HCT116 (cell line): ENCODE results near the gene BTBD9. TPM values are rescaled to one million over a fixed set of nuclear protein-coding genes. Genes with fewer than 3 reads are reported as not detected.

ENCODE experiments used
- ATAC-seq: fragments of 200-7000 bp; cut with Tn5 transposase; 2 replicates; pipeline ENCODE4 v1.9.1; 2020; ENCODE audit warnings: mild to moderate bottlenecking, moderate library complexity
- BruUV-seq: library from RNA; stranded (reverse); fragments of 400-500 nt; replicated peaks from 2 replicates; lab custom pipeline; 2021; lab: Mats Ljungman, UMichigan
- CTCF ChIA-PET: fragments of 300-600 bp; sonication (Branson Sonifier 250); formaldehyde crosslinking; loops from one replicate; lab custom pipeline; 2021; ENCODE audit warnings: antibody characterized with exemption; lab: Charles Lee
- POLR2A ChIA-PET: fragments of 300-600, 350-600 bp; sonication (Branson Sonifier 250); formaldehyde crosslinking; loops from one replicate; lab custom pipeline; 2021; ENCODE audit warnings: antibody characterized with exemption; lab: Charles Lee
- RAD21 ChIA-PET, 2 experiments: fragments of 300-600 bp; sonication (Branson Sonifier 250); formaldehyde crosslinking; loops; one replicate each; lab custom pipeline; 2023; ENCODE audit warnings: low total read pairs in 2 of 2; ENCODE audit not compliant: uncharacterized antibody in 2 of 2, unreplicated experiment in 2 of 2, low non-redundant PET in 1 of 2; lab: Charles Lee
- DNase-seq: peaks from one replicate; pipeline ENCODE4 v3.0.0-alpha.2; 2010; ENCODE audit warnings: low read depth, low spot score
- H2AFZ ChIP-seq: fragments of 200-600 bp; shearing (Covaris generic), sonication (generic); 2 replicates; pipeline ENCODE4 v1.6.1; 2017; ENCODE audit warnings: low read depth, mixed run types, mixed read lengths, antibody characterized with exemption, low read length; ENCODE audit not compliant: poor library complexity, severe bottlenecking
- H3K27ac ChIP-seq: 2 replicates; pipeline ENCODE4 v1.5.1; 2012; ENCODE audit warnings: low read depth, low read length
- H3K27me3 ChIP-seq: fragments of 200-600 bp; sonication (generic); 2 replicates; pipeline ENCODE4 v1.6.1; 2016; ENCODE audit warnings: mixed run types, low read length, mixed read lengths; ENCODE audit not compliant: insufficient read depth
- H3K36me3 ChIP-seq, 2 experiments: fragments of 200-500 bp in 1 of 2; fragments of 200-600 bp in 1 of 2; sonication (Bioruptor generic) in 1 of 2; sonication (generic) in 1 of 2; 2 replicates each; pipeline versions ENCODE4 v1.5.1 to v1.6.1; 2014 to 2016; ENCODE audit warnings: low read length in 2 of 2, inconsistent platforms in 1 of 2, mixed read lengths in 1 of 2, mixed run types in 1 of 2; ENCODE audit not compliant: insufficient read depth in 2 of 2, control insufficient read depth in 1 of 2
- H3K4me1 ChIP-seq, 2 experiments: fragments of 200-600 bp in 1 of 2; sonication (generic) in 1 of 2; 2 replicates each; pipeline versions ENCODE4 v1.5.1 to v1.6.1; 2012 to 2017; ENCODE audit warnings: low read length in 2 of 2, inconsistent platforms in 1 of 2, mild to moderate bottlenecking in 1 of 2, mixed read lengths in 1 of 2, mixed run types in 1 of 2, moderate library complexity in 1 of 2; ENCODE audit not compliant: insufficient read depth in 2 of 2, control insufficient read depth in 1 of 2
- H3K4me2 ChIP-seq: fragments of 200-600 bp; sonication (generic); 2 replicates; pipeline ENCODE4 v1.6.1; 2017; ENCODE audit warnings: mixed run types, low read length, mixed read lengths
- H3K4me3 ChIP-seq, 2 experiments: fragments of 200-600 bp in 1 of 2; sonication (generic) in 1 of 2; replicated peaks in 1 of 2; 2 replicates each; pipeline ENCODE4 v1.5.1; 2011 to 2016; ENCODE audit warnings: low read length in 2 of 2, control low read depth in 1 of 2, low read depth in 1 of 2, mild to moderate bottlenecking in 1 of 2, mixed read lengths in 1 of 2, mixed run types in 1 of 2
- H3K79me2 ChIP-seq: fragments of 200-600 bp; sonication (generic); 2 replicates; pipeline ENCODE4 v1.6.1; 2017; ENCODE audit warnings: mild to moderate bottlenecking, mixed run types, low read length, moderate library complexity, mixed read lengths; ENCODE audit not compliant: insufficient read depth
- H3K9ac ChIP-seq: fragments of 200-600 bp; sonication (generic); 2 replicates; pipeline ENCODE4 v1.6.1; 2016; ENCODE audit warnings: low read length, mixed read lengths
- H3K9me2 ChIP-seq: fragments of 200-600 bp; sonication (generic), shearing (Covaris generic); 2 replicates; pipeline ENCODE4 v1.6.1; 2017; ENCODE audit warnings: mixed run types, mild to moderate bottlenecking, moderate library complexity; ENCODE audit not compliant: insufficient read depth
- H3K9me3 ChIP-seq, 2 experiments: fragments of 200-500 bp in 1 of 2; fragments of 200-600 bp in 1 of 2; sonication (Bioruptor generic) in 1 of 2; sonication (generic) in 1 of 2; 2 replicates each; pipeline ENCODE4 v1.6.1; 2014 to 2017; ENCODE audit warnings: low read length in 2 of 2, mixed read lengths in 2 of 2, inconsistent platforms in 1 of 2, low read depth in 1 of 2, mild to moderate bottlenecking in 1 of 2, mixed run types in 1 of 2, moderate library complexity in 1 of 2; ENCODE audit not compliant: control insufficient read depth in 1 of 2, insufficient read depth in 1 of 2
- H4K20me1 ChIP-seq: fragments of 200-600 bp; sonication (generic), shearing (Covaris generic); 2 replicates; pipeline ENCODE4 v1.6.1; 2017; ENCODE audit warnings: mixed run types, mild to moderate bottlenecking, moderate library complexity; ENCODE audit not compliant: insufficient read depth
- CBX3 ChIP-seq: IDR thresholded peaks from 2 replicates; pipeline ENCODE4 v1.6.1; 2012; ENCODE audit warnings: low read depth
- CEBPB ChIP-seq: IDR thresholded peaks from 2 replicates; pipeline ENCODE4 v1.6.1; 2012; ENCODE audit warnings: low read depth
- ELF1 ChIP-seq: IDR thresholded peaks from 2 replicates; pipeline ENCODE4 v1.6.1; 2012; ENCODE audit warnings: low read depth, borderline replicate concordance
- EZH2 ChIP-seq: fragments of 200-600 bp; sonication (generic); IDR thresholded peaks from 2 replicates; pipeline ENCODE4 v1.6.1; 2017; ENCODE audit warnings: antibody characterized with exemption, mixed run types
- EZH2phosphoT487 ChIP-seq: fragments of 200-600 bp; IDR thresholded peaks from 2 replicates; pipeline ENCODE4 v1.6.1; 2018; ENCODE audit warnings: antibody characterized with exemption, borderline replicate concordance
- POLR2AphosphoS5 ChIP-seq: IDR thresholded peaks from 2 replicates; pipeline ENCODE4 v1.6.1; 2011; ENCODE audit warnings: mild to moderate bottlenecking, low read depth, low read length, moderate library complexity
- SIN3A ChIP-seq: IDR thresholded peaks from 2 replicates; pipeline ENCODE4 v1.6.1; 2012; ENCODE audit warnings: low read depth
- SP1 ChIP-seq: IDR thresholded peaks from 2 replicates; pipeline ENCODE4 v1.6.1; 2012; ENCODE audit warnings: low read depth
- SRF ChIP-seq: IDR thresholded peaks from 2 replicates; pipeline ENCODE4 v1.6.1; 2012; ENCODE audit warnings: low read depth
- TCF7L2 ChIP-seq: IDR thresholded peaks from 2 replicates; pipeline ENCODE4 v1.7.0; 2011; ENCODE audit warnings: borderline replicate concordance, inconsistent platforms; ENCODE audit not compliant: insufficient read depth, insufficient read length; ENCODE audit errors: extremely low read depth
- YY1 ChIP-seq: IDR thresholded peaks from 2 replicates; pipeline ENCODE4 v1.6.1; 2011; ENCODE audit warnings: low read length, low read depth, moderate library complexity, mild to moderate bottlenecking; ENCODE audit not compliant: insufficient replicate concordance; ENCODE audit errors: extremely low read depth
- intact Hi-C: fragments of 100-400 bp; cut with micrococcal nuclease; formaldehyde crosslinking; loops from 2 replicates; pipeline ENCODE4 v1.10.0; 2022
- total RNA-seq: library from RNA; stranded (reverse); gene quantifications from one replicate; pipeline ENCODE4 v1.2.1, GENCODE V29; 2021; ENCODE audit not compliant: unreplicated experiment
- TF ChIP-seq, protein P1 (sequence below): IDR thresholded peaks from 2 replicates; pipeline ENCODE4 v1.6.1; 2012; ENCODE audit warnings: low read depth
- TF ChIP-seq, protein P2 (sequence below), 3 experiments: fragments of 200-600 bp in 1 of 3; sonication (generic) in 1 of 3; IDR thresholded peaks in 2 of 3; conservative IDR thresholded peaks in 1 of 3; 2 replicates each; pipeline ENCODE4 v1.5.1; 2012 to 2017; ENCODE audit warnings: low read depth in 2 of 3, low read length in 2 of 3, antibody characterized with exemption in 1 of 3, borderline replicate concordance in 1 of 3, control low read depth in 1 of 3, mild to moderate bottlenecking in 1 of 3, mixed read lengths in 1 of 3, mixed run types in 1 of 3, moderate library complexity in 1 of 3; ENCODE audit not compliant: insufficient read depth in 1 of 3
- TF ChIP-seq, protein P3 (sequence below): IDR thresholded peaks from 2 replicates; pipeline ENCODE4 v1.6.1; 2011; ENCODE audit warnings: mild to moderate bottlenecking, low read length, moderate library complexity; ENCODE audit not compliant: insufficient replicate concordance; ENCODE audit errors: extremely low read depth

Gene BTBD9
- total RNA-seq, 1 experiment from 2014 or later = 10.9 TPM

DNA sequence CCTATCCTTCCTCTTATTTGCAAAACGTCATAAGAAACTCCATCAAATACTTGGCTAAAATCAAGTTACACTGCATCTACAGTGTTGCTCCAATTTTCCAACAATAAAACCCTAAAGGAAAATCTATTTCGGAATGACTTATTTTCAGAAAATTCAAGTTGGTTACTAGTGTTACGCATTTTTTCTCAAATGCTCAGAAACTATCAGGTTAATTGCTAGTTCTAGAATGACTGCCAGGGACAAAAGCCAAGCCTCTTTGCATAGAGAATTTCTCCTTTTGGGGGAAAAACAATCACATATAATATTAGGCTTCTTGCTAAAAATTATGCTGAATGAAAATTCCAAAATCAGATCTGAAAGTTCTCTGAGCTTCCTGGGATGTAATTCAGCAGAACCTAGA, 210.2 kb downstream of the BTBD9 start:
- no peaks in the 10 kb centered on the region for H3K9me2 ChIP-seq
- no peaks in the 10 kb centered on the region for H4K20me1 ChIP-seq
- intact Hi-C loops = no loop called here
- ATAC-seq (no peak), DNase-seq (no peak)
- no peak overlapping the region for H2AFZ ChIP-seq
- H3K79me2 ChIP-seq = no peaks in the 10 kb centered on the region
- CTCF ChIA-PET = no interaction called here
- no TSS peak for BruUV-seq
- H3K27ac ChIP-seq = no peak overlapping the region
- peaks cover 0 to 11% of the 10 kb centered on the region in 2 experiments; a peak in 2 of 4 replicates for H3K4me1 ChIP-seq
- H3K36me3 ChIP-seq = no peaks in the 10 kb centered on the region
- no peak overlapping the region for H3K9ac ChIP-seq
- H3K27me3 ChIP-seq = no peaks in the 10 kb centered on the region
- RAD21 ChIA-PET = no interaction called here
- H3K4me3 ChIP-seq = no peak overlapping the region
- H3K4me2 ChIP-seq = no peak overlapping the region
- POLR2A ChIA-PET = interaction anchor here (0.7 kb wide), 1 partner anchor 180 kb away, joined by 3 read pairs; no protein-coding TSS in a partner anchor
- no peaks in the 10 kb centered on the region for H3K9me3 ChIP-seq
- TF ChIP-seq CBX3 = no peak
- no peak for TF ChIP-seq TCF7L2
- no peak for TF ChIP-seq EZH2
- no peak for TF ChIP-seq SP1
- no peak for TF ChIP-seq CEBPB
- no peak for TF ChIP-seq YY1
- TF ChIP-seq, protein P1, sequence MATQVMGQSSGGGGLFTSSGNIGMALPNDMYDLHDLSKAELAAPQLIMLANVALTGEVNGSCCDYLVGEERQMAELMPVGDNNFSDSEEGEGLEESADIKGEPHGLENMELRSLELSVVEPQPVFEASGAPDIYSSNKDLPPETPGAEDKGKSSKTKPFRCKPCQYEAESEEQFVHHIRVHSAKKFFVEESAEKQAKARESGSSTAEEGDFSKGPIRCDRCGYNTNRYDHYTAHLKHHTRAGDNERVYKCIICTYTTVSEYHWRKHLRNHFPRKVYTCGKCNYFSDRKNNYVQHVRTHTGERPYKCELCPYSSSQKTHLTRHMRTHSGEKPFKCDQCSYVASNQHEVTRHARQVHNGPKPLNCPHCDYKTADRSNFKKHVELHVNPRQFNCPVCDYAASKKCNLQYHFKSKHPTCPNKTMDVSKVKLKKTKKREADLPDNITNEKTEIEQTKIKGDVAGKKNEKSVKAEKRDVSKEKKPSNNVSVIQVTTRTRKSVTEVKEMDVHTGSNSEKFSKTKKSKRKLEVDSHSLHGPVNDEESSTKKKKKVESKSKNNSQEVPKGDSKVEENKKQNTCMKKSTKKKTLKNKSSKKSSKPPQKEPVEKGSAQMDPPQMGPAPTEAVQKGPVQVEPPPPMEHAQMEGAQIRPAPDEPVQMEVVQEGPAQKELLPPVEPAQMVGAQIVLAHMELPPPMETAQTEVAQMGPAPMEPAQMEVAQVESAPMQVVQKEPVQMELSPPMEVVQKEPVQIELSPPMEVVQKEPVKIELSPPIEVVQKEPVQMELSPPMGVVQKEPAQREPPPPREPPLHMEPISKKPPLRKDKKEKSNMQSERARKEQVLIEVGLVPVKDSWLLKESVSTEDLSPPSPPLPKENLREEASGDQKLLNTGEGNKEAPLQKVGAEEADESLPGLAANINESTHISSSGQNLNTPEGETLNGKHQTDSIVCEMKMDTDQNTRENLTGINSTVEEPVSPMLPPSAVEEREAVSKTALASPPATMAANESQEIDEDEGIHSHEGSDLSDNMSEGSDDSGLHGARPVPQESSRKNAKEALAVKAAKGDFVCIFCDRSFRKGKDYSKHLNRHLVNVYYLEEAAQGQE = no peak
- no peak for TF ChIP-seq POLR2AphosphoS5
- TF ChIP-seq SRF = no peak
- TF ChIP-seq, protein P2, sequence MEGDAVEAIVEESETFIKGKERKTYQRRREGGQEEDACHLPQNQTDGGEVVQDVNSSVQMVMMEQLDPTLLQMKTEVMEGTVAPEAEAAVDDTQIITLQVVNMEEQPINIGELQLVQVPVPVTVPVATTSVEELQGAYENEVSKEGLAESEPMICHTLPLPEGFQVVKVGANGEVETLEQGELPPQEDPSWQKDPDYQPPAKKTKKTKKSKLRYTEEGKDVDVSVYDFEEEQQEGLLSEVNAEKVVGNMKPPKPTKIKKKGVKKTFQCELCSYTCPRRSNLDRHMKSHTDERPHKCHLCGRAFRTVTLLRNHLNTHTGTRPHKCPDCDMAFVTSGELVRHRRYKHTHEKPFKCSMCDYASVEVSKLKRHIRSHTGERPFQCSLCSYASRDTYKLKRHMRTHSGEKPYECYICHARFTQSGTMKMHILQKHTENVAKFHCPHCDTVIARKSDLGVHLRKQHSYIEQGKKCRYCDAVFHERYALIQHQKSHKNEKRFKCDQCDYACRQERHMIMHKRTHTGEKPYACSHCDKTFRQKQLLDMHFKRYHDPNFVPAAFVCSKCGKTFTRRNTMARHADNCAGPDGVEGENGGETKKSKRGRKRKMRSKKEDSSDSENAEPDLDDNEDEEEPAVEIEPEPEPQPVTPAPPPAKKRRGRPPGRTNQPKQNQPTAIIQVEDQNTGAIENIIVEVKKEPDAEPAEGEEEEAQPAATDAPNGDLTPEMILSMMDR (IDR thresholded peaks at IDR 0.05 in 2 of 3, conservative IDR thresholded peaks at IDR 0.05 in 1 of 3; ENCODE audit: borderline replicate concordance in 1 of 3, insufficient read depth in 1 of 3, low read depth in 2 of 3, low read length in 2 of 3) = no peak
- TF ChIP-seq, protein P3, sequence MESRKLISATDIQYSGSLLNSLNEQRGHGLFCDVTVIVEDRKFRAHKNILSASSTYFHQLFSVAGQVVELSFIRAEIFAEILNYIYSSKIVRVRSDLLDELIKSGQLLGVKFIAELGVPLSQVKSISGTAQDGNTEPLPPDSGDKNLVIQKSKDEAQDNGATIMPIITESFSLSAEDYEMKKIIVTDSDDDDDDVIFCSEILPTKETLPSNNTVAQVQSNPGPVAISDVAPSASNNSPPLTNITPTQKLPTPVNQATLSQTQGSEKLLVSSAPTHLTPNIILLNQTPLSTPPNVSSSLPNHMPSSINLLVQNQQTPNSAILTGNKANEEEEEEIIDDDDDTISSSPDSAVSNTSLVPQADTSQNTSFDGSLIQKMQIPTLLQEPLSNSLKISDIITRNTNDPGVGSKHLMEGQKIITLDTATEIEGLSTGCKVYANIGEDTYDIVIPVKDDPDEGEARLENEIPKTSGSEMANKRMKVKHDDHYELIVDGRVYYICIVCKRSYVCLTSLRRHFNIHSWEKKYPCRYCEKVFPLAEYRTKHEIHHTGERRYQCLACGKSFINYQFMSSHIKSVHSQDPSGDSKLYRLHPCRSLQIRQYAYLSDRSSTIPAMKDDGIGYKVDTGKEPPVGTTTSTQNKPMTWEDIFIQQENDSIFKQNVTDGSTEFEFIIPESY = no peak
- no peak for TF ChIP-seq ELF1
- no peak for TF ChIP-seq SIN3A
- no peak for TF ChIP-seq EZH2phosphoT487
